Measurements from ENCODE around the gene FBXL17. TPM values are rescaled to one million over a fixed set of nuclear protein-coding genes. Genes with fewer than 3 reads are reported as not detected.

FBXL17 gene
- total and polyA plus RNA-seq, 9 of the 15 experiments (the other 6 are each of a cell fraction or from before 2014, with no cell fraction given) = 0.32 to 5.4 (median 1.8) TPM

- H3K9me3 ChIP-seq (replicated peaks; ENCODE audit: control insufficient read depth, insufficient read depth, low read depth, low read length) = no peaks in the 10 kb centered on the region
- TF ChIP-seq ZNF766 (CRISPR knock-in tag; conservative IDR thresholded peaks at IDR 0.05) (no peak), ZNF12 (CRISPR knock-in tag; IDR thresholded peaks at IDR 0.05) (no peak), ZFP36 (IDR thresholded peaks at IDR 0.05; ENCODE audit: low read depth, low read length, partially characterized antibody) (no peak)
- TF ChIP-seq, protein P1, sequence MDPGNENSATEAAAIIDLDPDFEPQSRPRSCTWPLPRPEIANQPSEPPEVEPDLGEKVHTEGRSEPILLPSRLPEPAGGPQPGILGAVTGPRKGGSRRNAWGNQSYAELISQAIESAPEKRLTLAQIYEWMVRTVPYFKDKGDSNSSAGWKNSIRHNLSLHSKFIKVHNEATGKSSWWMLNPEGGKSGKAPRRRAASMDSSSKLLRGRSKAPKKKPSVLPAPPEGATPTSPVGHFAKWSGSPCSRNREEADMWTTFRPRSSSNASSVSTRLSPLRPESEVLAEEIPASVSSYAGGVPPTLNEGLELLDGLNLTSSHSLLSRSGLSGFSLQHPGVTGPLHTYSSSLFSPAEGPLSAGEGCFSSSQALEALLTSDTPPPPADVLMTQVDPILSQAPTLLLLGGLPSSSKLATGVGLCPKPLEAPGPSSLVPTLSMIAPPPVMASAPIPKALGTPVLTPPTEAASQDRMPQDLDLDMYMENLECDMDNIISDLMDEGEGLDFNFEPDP (CRISPR knock-in tag; IDR thresholded peaks at IDR 0.05) = no peak
- no peaks in the 10 kb centered on the region for H4K20me1 ChIP-seq (replicated peaks; ENCODE audit: control insufficient read depth, insufficient read depth, low read length)
- no peaks in the 10 kb centered on the region for H3K4me1 ChIP-seq (replicated peaks in 1 of 2; ENCODE audit: control insufficient read depth in 2 of 2, insufficient read depth in 2 of 2, low read length in 2 of 2)
- FAIRE-seq (no peak), DNase-seq (ENCODE audit: extremely low read depth in 1 of 4, low spot score in 3 of 4) (no peak), ATAC-seq (no peak)
- CTCF ChIA-PET (ENCODE audit: low intra/inter-chr PET ratio) = no interaction called here
- no peak overlapping the region for H2AFZ ChIP-seq (ENCODE audit: low read depth, low read length)
- intact Hi-C loops (cut with micrococcal nuclease) = no loop called here
- in situ Hi-C loops (cut with MboI) = no loop called here
- no TSS peak for BruUV-seq (replicated peaks)
- no peak overlapping the region for H3K4me3 ChIP-seq
- H3K36me3 ChIP-seq (ENCODE audit: control insufficient read depth, insufficient read depth, low read length) = no peaks in the 10 kb centered on the region
- WGBS (ENCODE audit: insufficient coverage, low coverage, missing lambda C conversion rate) = 0% methylated on average over 4 of the region's 4 CpGs
- H3K4me2 ChIP-seq (ENCODE audit: insufficient read depth, low read length) = no peak overlapping the region
- no peak overlapping the region for H3K27ac ChIP-seq (ENCODE audit: extremely low read depth, low read depth, low read length)
- POLR2A ChIA-PET = no interaction called here
- no peaks in the 10 kb centered on the region for H3K9me1 ChIP-seq (ENCODE audit: control insufficient read depth, insufficient read depth, low read length)
- no peak overlapping the region for H3K9ac ChIP-seq (ENCODE audit: insufficient read depth in 1 of 2, low read depth in 2 of 2, low read length in 2 of 2)
- H3K27me3 ChIP-seq (ENCODE audit: control insufficient read depth in 2 of 2, insufficient read depth in 2 of 2, low read length in 2 of 2) = no peaks in the 10 kb centered on the region
- H3K79me2 ChIP-seq (ENCODE audit: control insufficient read depth, insufficient read depth, low read length) = no peaks in the 10 kb centered on the region
Measured at GRCh38 chr5:108122702-108123101, 259.2 kb downstream of the FBXL17 start.

Data from K562 (cell line).